Bronchial epithelial cell (primary cell): Measurements from ENCODE around the gene ATG5. TPM values are rescaled to one million over a fixed set of nuclear protein-coding genes. Genes with fewer than 3 reads are reported as not detected.

Experiments used
- DNase-seq: peaks from one replicate; pipeline ENCODE4 v3.0.0-alpha.2; 2010; ENCODE audit warnings: low read depth
- FAIRE-seq: peaks from 2 replicates; lab custom pipeline; 2011; peaks lifted over from hg19 to GRCh38; lab: Jason Lieb, UNC
- H3K27me3 ChIP-seq: 2 replicates; pipeline ENCODE4 v1.5.1; 2011; ENCODE audit warnings: low read length; ENCODE audit not compliant: control insufficient read depth, insufficient read depth
- H3K36me3 ChIP-seq: 2 replicates; pipeline ENCODE4 v1.5.1; 2011; ENCODE audit warnings: low read length; ENCODE audit not compliant: control insufficient read depth, insufficient read depth
- H3K4me3 ChIP-seq: 2 replicates; pipeline ENCODE4 v1.5.1; 2011; ENCODE audit warnings: mild to moderate bottlenecking, low read depth, low read length, control low read depth
- CTCF ChIP-seq: IDR thresholded peaks from 2 replicates; pipeline ENCODE4 v1.5.1; 2011; ENCODE audit warnings: mild to moderate bottlenecking, moderate library complexity, low read length, control low read depth, inconsistent platforms; ENCODE audit not compliant: insufficient read depth, severe bottlenecking
- total RNA-seq: library from RNA; depleted of rRNA; stranded (reverse); fragments of >200 nt; gene quantifications from 2 replicates; pipeline ENCODE4 v1.2.1, GENCODE V29; 2014

Gene ATG5
- total RNA-seq, 1 donor from 2014 or later = 56.6 TPM

DNA sequence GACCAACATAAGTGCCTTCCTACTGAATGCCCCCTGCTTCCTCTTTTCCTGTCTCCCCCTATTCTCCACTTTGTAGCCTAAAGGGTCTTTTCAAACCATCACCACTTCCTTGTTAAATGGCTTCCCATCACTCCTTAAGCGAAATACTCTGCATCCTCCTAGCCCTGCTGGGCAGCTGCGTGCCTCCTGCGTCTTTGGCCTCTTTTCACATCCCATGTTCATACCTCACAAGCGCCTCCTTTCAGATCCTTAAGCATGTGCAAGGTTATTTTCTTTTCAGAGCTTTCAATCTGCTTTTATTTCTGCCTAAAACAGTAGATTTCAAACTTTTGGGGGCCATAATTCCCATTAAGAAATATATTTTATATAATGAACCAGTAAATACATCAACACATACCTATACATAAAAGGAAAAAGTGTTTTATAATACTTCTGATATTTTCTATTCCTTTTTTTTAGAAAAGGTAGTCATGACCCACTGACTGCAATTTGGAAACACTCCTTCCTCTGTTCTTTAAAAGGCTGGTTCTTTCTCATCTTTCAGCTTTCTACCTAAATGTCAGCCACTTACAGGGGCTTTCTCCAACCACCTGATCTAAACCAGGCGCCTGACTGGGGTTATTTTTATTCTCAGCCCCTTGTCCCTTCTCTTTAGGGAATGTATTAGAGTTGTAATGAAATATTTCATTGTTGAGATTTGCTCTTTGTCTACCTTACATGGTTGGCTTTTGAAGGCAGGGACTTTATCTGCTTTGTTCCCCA is 155.3 kb downstream of the ATG5 start:
- FAIRE-seq (no peak), DNase-seq (no peak)
- Histone ChIP-seq H3K36me3 (no peaks in the 10 kb centered on the region), H3K4me3 (no peak overlapping the region), H3K27me3 (no peaks in the 10 kb centered on the region)
- no peak for TF ChIP-seq CTCF

- no peak for DNase-seq
- Histone ChIP-seq H3K36me3 (no peaks in the 10 kb centered on the region), H3K27me3 (no peaks in the 10 kb centered on the region), H3K4me3 (no peak overlapping the region)
- FAIRE-seq = no peak
- TF ChIP-seq CTCF = no peak
Observed at GRCh38 chr6:106169517-106169916, 156.0 kb downstream of the ATG5 start.

- TF ChIP-seq CTCF = no peak
- FAIRE-seq (no peak), DNase-seq (no peak)
- Histone ChIP-seq H3K27me3 (no peaks in the 10 kb centered on the region), H3K36me3 (no peaks in the 10 kb centered on the region), H3K4me3 (no peak overlapping the region)
Observed at GRCh38 chr6:106168097-106168888, 157.3 kb downstream of the ATG5 start.

GRCh38 chr6:106167096-106167814 is 158.3 kb downstream of the ATG5 start:
- FAIRE-seq (no peak), DNase-seq (no peak)
- Histone ChIP-seq H3K27me3 (no peaks in the 10 kb centered on the region), H3K4me3 (no peak overlapping the region), H3K36me3 (no peaks in the 10 kb centered on the region)
- TF ChIP-seq CTCF = no peak

GRCh38 chr6:106165885-106166485 is 159.6 kb downstream of the ATG5 start:
- DNase-seq = peak; percentile 40
- no peak for TF ChIP-seq CTCF
- FAIRE-seq = no peak

More at GRCh38 chr6:106165885-106166485, 159.6 kb downstream of the ATG5 start:
- Histone ChIP-seq H3K36me3 (no peaks in the 10 kb centered on the region), H3K27me3 (no peaks in the 10 kb centered on the region), H3K4me3 (no peak overlapping the region)
